Chondrocyte (in vitro differentiated cells): Measurements from ENCODE around the gene CRYBB3. TPM values are rescaled to one million over a fixed set of nuclear protein-coding genes. Genes with fewer than 3 reads are reported as not detected.

Experiments
- total RNA-seq: library from RNA; stranded (reverse); gene quantifications from 3 replicates; pipeline ENCODE4 v1.2.1, GENCODE V29; 2021

Gene CRYBB3
- total RNA-seq, 1 donor from 2014 or later: not detected

Other genes starting within 250 kb of the CRYBB3 start
- 27.5 to 36.6 TPM (median 28.5 TPM) in 3 replicates for gene KIAA1671, start 247.1 kb upstream of the CRYBB3 start, total RNA-seq
- gene CRYBB2, start 19.8 kb downstream of the CRYBB3 start, total RNA-seq: not detected in 3 replicates